Body of pancreas (tissue), 4 donors: ENCODE results near the gene COL18A1. TPM values are rescaled to one million over a fixed set of nuclear protein-coding genes. Genes with fewer than 3 reads are reported as not detected.
A peak's percentile ranks its signal among the peaks of the same experiment; 100 is the strongest.

Experiments
- ATAC-seq: fragments of 150-250 bp; one replicate; pipeline ENCODE4 v1.9.1; 2016
- DNase-seq, 4 donors: peaks; one replicate each; pipeline ENCODE4 v3.0.0-alpha.2; 2019
- H3K27ac ChIP-seq, 4 donors: fragments of 200-600 bp; sonication (generic); 1 replicate in 3 of 4; 2 replicates in 1 of 4; pipeline versions ENCODE4 v1.5.1 to v1.6.1; 2016 to 2019; ENCODE audit warnings: mild to moderate bottlenecking in 1 of 4, mixed read lengths in 1 of 4, moderate library complexity in 1 of 4
- H3K27me3 ChIP-seq, 2 donors: fragments of 200-600 bp; sonication (generic); one replicate each; pipeline ENCODE4 v1.6.0; 2016; ENCODE audit warnings: mild to moderate bottlenecking in 1 of 2
- H3K36me3 ChIP-seq, 2 donors: fragments of 200-600 bp; sonication (generic); replicated peaks in 1 of 2; 2 replicates each; pipeline ENCODE4 v1.5.1; 2016; ENCODE audit warnings: low read depth in 2 of 2; ENCODE audit not compliant: insufficient read depth in 1 of 2
- H3K4me1 ChIP-seq: fragments of 200-600 bp; sonication (generic); one replicate; pipeline ENCODE4 v1.6.0; 2016
- H3K4me3 ChIP-seq, 2 donors: fragments of 200-600 bp; sonication (generic); 1 replicate in 1 of 2; 2 replicates in 1 of 2; pipeline ENCODE4 v1.5.1; 2016 to 2019
- H3K9me3 ChIP-seq, 3 donors: fragments of 200-600 bp; sonication (generic); 1 replicate in 2 of 3; 2 replicates in 1 of 3; pipeline ENCODE4 v1.5.1; 2016
- CTCF ChIP-seq, 7 experiments: fragments of 450-650 bp in 4 of 7; fragments of 200-600 bp in 3 of 7; sonication (generic) in 3 of 7; IDR thresholded peaks; one replicate each; pipeline ENCODE4 v1.5.1; 2016 to 2019; ENCODE audit warnings: antibody characterized with exemption in 7 of 7
- POLR2A ChIP-seq, 3 donors: fragments of 450-650 bp; IDR thresholded peaks; one replicate each; pipeline ENCODE4 v1.6.1; 2016; ENCODE audit warnings: antibody characterized with exemption in 3 of 3, mild to moderate bottlenecking in 2 of 3
- WGBS, 2 donors: methylation state at CpG; one replicate each; pipeline ENCODE4 v1.1.5; 2017; 5-methylcytosine and 5-hydroxymethylcytosine counted together
- intact Hi-C: fragments of 100-400 bp; cut with DNase I; formaldehyde crosslinking; loops from one replicate; pipeline ENCODE4 v1.15.1; 2023
- total RNA-seq, 2 donors: library from RNA; depleted of rRNA; stranded (reverse); fragments of >200 nt; gene quantifications; one replicate each; pipeline ENCODE4 v1.1.0, GENCODE V29; 2016

The COL18A1 gene
- total RNA-seq, 2 donors from 2014 or later: 108 to 284 TPM

GRCh38 chr21:45537746-45538291, 132.9 kb downstream of the COL18A1 start:
- ATAC-seq: no peak
- Histone ChIP-seq H3K27ac (no peak overlapping the region), H3K36me3 (no peaks in the 10 kb centered on the region), H3K9me3 (no peaks in the 10 kb centered on the region), H3K4me1 (peaks cover 10% of the 10 kb centered on the region), H3K4me3 (no peak overlapping the region), H3K27me3 (no peaks in the 10 kb centered on the region)
- peak in 1 of 4 donors; percentile 8 for DNase-seq
- TF ChIP-seq POLR2A (IDR thresholded peaks at IDR 0.05) (no peak), CTCF (IDR thresholded peaks at IDR 0.05) (no peak)
- intact Hi-C loops: no loop called here
- WGBS, 2 donors: 83 to 94% methylated on average over 19 to 27 of the region's 27 CpGs

- H3K9me3 ChIP-seq: no peaks in the 10 kb centered on the region
- no peak overlapping the region for H3K27ac ChIP-seq
- DNase-seq (peak in 2 of 4 donors; percentile 4 to 8), ATAC-seq (no peak)
- H3K4me1 ChIP-seq: peaks cover 14% of the 10 kb centered on the region
- H3K4me3 ChIP-seq: no peak overlapping the region
- 87 to 92% methylated on average over 14 to 30 of the region's 31 CpGs for WGBS, 2 donors
- no peaks in the 10 kb centered on the region for H3K27me3 ChIP-seq
- H3K36me3 ChIP-seq: no peaks in the 10 kb centered on the region
- no peak for TF ChIP-seq CTCF (IDR thresholded peaks at IDR 0.05)
- TF ChIP-seq POLR2A (IDR thresholded peaks at IDR 0.05): no peak
- intact Hi-C loops: no loop called here
Measured at GRCh38 chr21:45538381-45539045, 133.5 kb downstream of the COL18A1 start.

- Histone ChIP-seq H3K27me3 (no peaks in the 10 kb centered on the region), H3K36me3 (no peaks in the 10 kb centered on the region), H3K4me3 (no peak overlapping the region), H3K27ac (no peak overlapping the region), H3K9me3 (no peaks in the 10 kb centered on the region), H3K4me1 (peaks cover 14% of the 10 kb centered on the region)
- DNase-seq: peak in 2 of 4 donors; percentile 4 to 11
- TF ChIP-seq POLR2A (IDR thresholded peaks at IDR 0.05): no peak
- TF ChIP-seq CTCF (IDR thresholded peaks at IDR 0.05): no peak
- 73 to 75% methylated on average over 17 of the region's 17 CpGs for WGBS, 2 donors
- ATAC-seq: no peak
- intact Hi-C loops: no loop called here
Measured at GRCh38 chr21:45539046-45539795, 134.3 kb downstream of the COL18A1 start.

- Histone ChIP-seq H3K4me3 (no peak overlapping the region), H3K27ac (no peak overlapping the region), H3K27me3 (no peaks in the 10 kb centered on the region), H3K4me1 (peaks cover 14% of the 10 kb centered on the region), H3K9me3 (no peaks in the 10 kb centered on the region), H3K36me3 (no peaks in the 10 kb centered on the region)
- no peak for ATAC-seq
- no peak for TF ChIP-seq POLR2A (IDR thresholded peaks at IDR 0.05)
- 90 to 93% methylated on average over 12 to 24 of the region's 24 CpGs for WGBS, 2 donors
- intact Hi-C loops: loop anchor here (10.0 kb wide), 1 partner anchor 255 kb away; the partner anchor contains the start of gene POFUT2
- peak in 1 of 4 donors; percentile 8 for DNase-seq
Measured at GRCh38 chr21:45539796-45540600, 135.0 kb downstream of the COL18A1 start.
